MM.1S (cell line): Measurements from ENCODE around the gene NEGR1.

Experiments
- DNase-seq: peaks from one replicate; pipeline ENCODE4 v3.0.0-alpha.2; 2015
- H2AFZ ChIP-seq: fragments of 300-600 bp; sonication (generic); 2 replicates; pipeline ENCODE4 v1.6.0; 2016; ENCODE audit warnings: antibody characterized with exemption, low read length
- H3F3A ChIP-seq: fragments of 300-600 bp; sonication (generic); 2 replicates; pipeline ENCODE4 v1.6.1; 2016; ENCODE audit warnings: mild to moderate bottlenecking, antibody characterized with exemption, low read length, moderate library complexity, mixed read lengths; ENCODE audit not compliant: insufficient read depth
- H3K27ac ChIP-seq: fragments of 300-600 bp; sonication (generic); 2 replicates; pipeline ENCODE4 v1.5.1; 2016; ENCODE audit warnings: mild to moderate bottlenecking, low read length
- H3K27me3 ChIP-seq: fragments of 300-600 bp; sonication (generic); replicated peaks from 2 replicates; pipeline ENCODE4 v1.6.0; 2016; ENCODE audit warnings: low read length; ENCODE audit not compliant: insufficient read depth
- H3K36me3 ChIP-seq: fragments of 300-600 bp; sonication (generic); replicated peaks from 2 replicates; pipeline ENCODE4 v1.6.1; 2016; ENCODE audit warnings: mild to moderate bottlenecking, low read length, mixed read lengths; ENCODE audit not compliant: insufficient read depth
- H3K4me1 ChIP-seq: fragments of 300-600 bp; sonication (generic); 2 replicates; pipeline ENCODE4 v1.6.1; 2016; ENCODE audit warnings: low read length, mixed read lengths
- H3K4me2 ChIP-seq: fragments of 300-600 bp; sonication (generic); 2 replicates; pipeline ENCODE4 v1.6.0; 2016; ENCODE audit warnings: low read depth, low read length
- H3K4me3 ChIP-seq: fragments of 300-600 bp; sonication (generic); 2 replicates; pipeline ENCODE4 v1.5.1; 2016; ENCODE audit warnings: low read length, mixed read lengths
- H3K79me2 ChIP-seq: fragments of 300-600 bp; sonication (generic); 2 replicates; pipeline ENCODE4 v1.6.1; 2016; ENCODE audit warnings: mixed run types, low read length, mixed read lengths
- H3K9ac ChIP-seq: fragments of 300-600 bp; sonication (generic); 2 replicates; pipeline ENCODE4 v1.6.1; 2016; ENCODE audit warnings: low read length, mixed read lengths
- H3K9me2 ChIP-seq: fragments of 300-600 bp; sonication (generic); replicated peaks from 2 replicates; pipeline ENCODE4 v1.6.1; 2016; ENCODE audit warnings: mild to moderate bottlenecking, low read length, mixed read lengths; ENCODE audit not compliant: insufficient read depth
- H3K9me3 ChIP-seq: fragments of 300-600 bp; sonication (generic); replicated peaks from 2 replicates; pipeline ENCODE4 v1.6.1; 2016; ENCODE audit warnings: mild to moderate bottlenecking, low read length, mixed read lengths; ENCODE audit not compliant: insufficient read depth
- H4K20me1 ChIP-seq: fragments of 300-600 bp; sonication (generic); 2 replicates; pipeline ENCODE4 v1.6.1; 2016; ENCODE audit warnings: mild to moderate bottlenecking, low read length, moderate library complexity, mixed read lengths; ENCODE audit not compliant: insufficient read depth
- EZH2 ChIP-seq: fragments of 300-600 bp; sonication (generic); optimal IDR thresholded peaks from 2 replicates; pipeline ENCODE3; 2017; ENCODE audit warnings: low read depth, mild to moderate bottlenecking, antibody characterized with exemption, low read length, mixed read lengths
- EZH2phosphoT487 ChIP-seq: fragments of 300-600 bp; sonication (generic); IDR thresholded peaks from 2 replicates; pipeline ENCODE4 v1.6.1; 2018; ENCODE audit warnings: antibody characterized with exemption, low read length
- TF ChIP-seq, protein P1 (sequence below): fragments of 300-600 bp; sonication (generic); IDR thresholded peaks from 2 replicates; pipeline ENCODE4 v1.5.1; 2016; ENCODE audit warnings: antibody characterized with exemption, low read length, mixed read lengths

NEGR1 gene

DNA sequence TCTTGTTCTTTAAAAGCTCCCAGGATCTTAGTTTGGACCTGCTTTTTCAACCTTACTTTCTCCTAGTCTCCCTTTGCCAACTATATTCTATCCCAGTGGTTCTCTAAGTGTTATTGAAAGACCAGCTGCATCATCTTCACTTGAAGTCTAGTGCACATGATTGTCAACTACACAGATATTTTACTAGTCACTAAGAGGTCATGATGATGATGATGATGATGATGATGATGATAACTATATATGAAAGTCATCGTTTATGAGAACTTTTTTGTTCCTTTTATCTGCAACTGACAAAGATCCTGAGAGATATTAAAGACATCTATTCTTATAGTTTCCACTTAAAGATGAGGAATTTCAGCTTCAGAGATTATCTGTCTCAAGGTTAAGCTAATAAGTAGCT is 722.5 kb downstream of the NEGR1 start:
- TF ChIP-seq, protein P1, sequence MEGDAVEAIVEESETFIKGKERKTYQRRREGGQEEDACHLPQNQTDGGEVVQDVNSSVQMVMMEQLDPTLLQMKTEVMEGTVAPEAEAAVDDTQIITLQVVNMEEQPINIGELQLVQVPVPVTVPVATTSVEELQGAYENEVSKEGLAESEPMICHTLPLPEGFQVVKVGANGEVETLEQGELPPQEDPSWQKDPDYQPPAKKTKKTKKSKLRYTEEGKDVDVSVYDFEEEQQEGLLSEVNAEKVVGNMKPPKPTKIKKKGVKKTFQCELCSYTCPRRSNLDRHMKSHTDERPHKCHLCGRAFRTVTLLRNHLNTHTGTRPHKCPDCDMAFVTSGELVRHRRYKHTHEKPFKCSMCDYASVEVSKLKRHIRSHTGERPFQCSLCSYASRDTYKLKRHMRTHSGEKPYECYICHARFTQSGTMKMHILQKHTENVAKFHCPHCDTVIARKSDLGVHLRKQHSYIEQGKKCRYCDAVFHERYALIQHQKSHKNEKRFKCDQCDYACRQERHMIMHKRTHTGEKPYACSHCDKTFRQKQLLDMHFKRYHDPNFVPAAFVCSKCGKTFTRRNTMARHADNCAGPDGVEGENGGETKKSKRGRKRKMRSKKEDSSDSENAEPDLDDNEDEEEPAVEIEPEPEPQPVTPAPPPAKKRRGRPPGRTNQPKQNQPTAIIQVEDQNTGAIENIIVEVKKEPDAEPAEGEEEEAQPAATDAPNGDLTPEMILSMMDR = no peak
- TF ChIP-seq EZH2 = no peak
- no peak overlapping the region for H3K4me2 ChIP-seq

GRCh38 chr1:71557138-71557537 is 725.2 kb downstream of the NEGR1 start:
- Histone ChIP-seq H3K27me3 (no peaks in the 10 kb centered on the region), H2AFZ (no peak overlapping the region), H3K36me3 (no peaks in the 10 kb centered on the region), H3K79me2 (no peaks in the 10 kb centered on the region), H3K4me2 (no peak overlapping the region), H4K20me1 (no peaks in the 10 kb centered on the region), H3K27ac (no peak overlapping the region), H3K9me3 (no peaks in the 10 kb centered on the region), H3K4me1 (peaks cover 11% of the 10 kb centered on the region), H3K4me3 (no peak overlapping the region), H3K9me2 (no peaks in the 10 kb centered on the region), H3K9ac (no peak overlapping the region), H3F3A (no peaks in the 10 kb centered on the region)
- TF ChIP-seq EZH2 (no peak), EZH2phosphoT487 (no peak)
- TF ChIP-seq, protein P1 = no peak
- DNase-seq = no peak

More for the DNA sequence above, 722.5 kb downstream of the NEGR1 start:
- Histone ChIP-seq H2AFZ (no peak overlapping the region), H3K79me2 (no peaks in the 10 kb centered on the region), H4K20me1 (no peaks in the 10 kb centered on the region), H3K9ac (no peak overlapping the region), H3K4me3 (no peak overlapping the region), H3F3A (no peaks in the 10 kb centered on the region), H3K9me2 (no peaks in the 10 kb centered on the region), H3K4me1 (0 out of 2 replicates have a peak, but pooled peaks cover 2% of the 10 kb centered on the region), H3K36me3 (no peaks in the 10 kb centered on the region), H3K9me3 (no peaks in the 10 kb centered on the region), H3K27ac (no peak overlapping the region), H3K27me3 (no peaks in the 10 kb centered on the region)
- DNase-seq = no peak

DNA sequence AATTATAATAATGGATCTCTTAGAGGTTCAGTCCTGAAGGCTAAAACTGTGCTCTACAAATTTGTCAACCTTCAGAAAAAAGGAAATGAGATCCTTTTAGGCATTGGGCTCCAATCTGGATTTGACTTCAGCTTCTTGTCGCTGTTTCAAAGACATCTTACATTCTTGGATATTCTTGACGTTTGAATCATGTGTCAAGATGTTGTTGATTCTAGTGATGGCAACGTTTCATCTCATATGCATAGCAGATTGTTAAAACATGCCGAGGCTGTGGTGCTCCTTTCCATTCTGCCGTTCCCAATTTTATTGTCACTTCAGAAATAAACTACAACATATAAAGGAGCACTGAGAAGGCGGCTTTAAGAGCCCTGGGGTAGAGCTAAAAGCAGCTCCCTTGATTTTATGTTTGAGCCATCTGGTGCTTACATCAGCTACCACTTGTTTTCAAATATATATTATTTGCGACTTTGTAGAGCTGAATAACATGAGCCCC is 733.9 kb downstream of the NEGR1 start:
- no peak for DNase-seq
- H4K20me1 ChIP-seq = no peaks in the 10 kb centered on the region
- no peak overlapping the region for H3K9ac ChIP-seq
- no peaks in the 10 kb centered on the region for H3K9me2 ChIP-seq
- no peak overlapping the region for H3K27ac ChIP-seq
- H3K27me3 ChIP-seq = no peaks in the 10 kb centered on the region
- H2AFZ ChIP-seq = no peak overlapping the region
- H3K4me3 ChIP-seq = no peak overlapping the region
- no peaks in the 10 kb centered on the region for H3K79me2 ChIP-seq
- H3K9me3 ChIP-seq = no peaks in the 10 kb centered on the region
- peaks cover 9% of the 10 kb centered on the region for H3K4me1 ChIP-seq
- H3K4me2 ChIP-seq = no peak overlapping the region
- TF ChIP-seq, protein P1 = no peak
- TF ChIP-seq EZH2 (no peak), EZH2phosphoT487 (no peak)
- H3K36me3 ChIP-seq = no peaks in the 10 kb centered on the region
- H3F3A ChIP-seq = no peaks in the 10 kb centered on the region
